Ureter (tissue), 1 donor: ENCODE data around the gene DGCR6. TPM values are rescaled to one million over a fixed set of nuclear protein-coding genes. Genes with fewer than 3 reads are reported as not detected.
"Not testable (repeated sequence)": the region's sequence is repeated elsewhere in the genome, so short reads cannot be mapped to it uniquely, and the experiment has no call there.

ENCODE experiments used
- DNase-seq: peaks from one replicate; pipeline ENCODE4 v3.0.0-alpha.2; 2020; ENCODE audit warnings: low spot score
- total RNA-seq: library from RNA; stranded (reverse); gene quantifications from one replicate; pipeline ENCODE4 v1.2.4, GENCODE V29; 2023
- donor health status: DM: yes; HTN: yes; CAD: no.

DGCR6 gene
- total RNA-seq, 1 donor from 2014 or later, result 1.7 TPM

DNA sequence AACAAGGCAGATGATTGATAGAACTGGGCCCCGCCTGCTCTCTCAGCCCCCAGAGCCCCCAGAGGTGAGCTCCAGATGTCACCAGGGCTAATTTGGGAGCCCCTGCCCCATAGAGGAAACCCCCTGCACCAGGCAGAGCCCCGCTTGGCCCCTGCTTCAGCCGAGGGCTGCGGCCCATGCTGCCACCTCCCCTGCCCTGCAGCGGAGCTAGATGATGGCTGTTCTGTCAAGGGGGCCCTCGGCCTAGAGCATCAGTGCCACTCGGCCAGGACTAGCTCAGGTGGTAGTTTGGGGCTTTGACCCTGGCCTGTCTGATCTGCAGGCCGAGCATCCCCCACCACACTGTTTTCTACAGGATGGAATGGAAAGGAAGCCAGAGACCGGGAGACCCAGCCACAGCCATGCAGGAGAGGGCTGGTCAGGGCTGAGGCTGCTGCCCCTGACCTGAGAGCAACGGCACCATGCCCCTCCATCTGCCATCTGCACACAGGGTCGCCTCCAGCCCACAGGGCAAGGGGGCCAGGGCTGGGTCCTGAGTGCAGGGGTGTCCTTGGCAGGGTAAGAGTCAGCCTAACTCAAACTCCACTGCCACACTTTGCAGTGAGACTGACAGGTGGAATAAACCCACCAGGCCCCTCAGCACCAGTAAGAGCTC, 54.2 kb downstream of the DGCR6 start:
- DNase-seq, result not testable (repeated sequence)

- DNase-seq, result not testable (repeated sequence)
These were observed 55.1 kb downstream of the DGCR6 start for GRCh38 chr22:18961201-18961600.

Other genes with a start within 250 kb of the DGCR6 start
- gene PRODH, start 30.0 kb downstream of the DGCR6 start, total RNA-seq, result 12.4 TPM
- gene DGCR2, start 216.1 kb downstream of the DGCR6 start, total RNA-seq, result 68.7 TPM
- not detected for gene TSSK2, start 225.0 kb downstream of the DGCR6 start, total RNA-seq
- 14.6 TPM for gene ESS2, start 238.3 kb downstream of the DGCR6 start, total RNA-seq
- gene GSC2, start 244.0 kb downstream of the DGCR6 start, total RNA-seq, result not detected